ENCODE measurements around the gene CLUH. TPM values are rescaled to one million over a fixed set of nuclear protein-coding genes. Genes with fewer than 3 reads are reported as not detected.
A peak's percentile ranks its signal among the peaks of the same experiment; 100 is the strongest.

The CLUH gene
- total and polyA plus RNA-seq, 11 donors, result 89.5 to 298 (median 154) TPM

DNA sequence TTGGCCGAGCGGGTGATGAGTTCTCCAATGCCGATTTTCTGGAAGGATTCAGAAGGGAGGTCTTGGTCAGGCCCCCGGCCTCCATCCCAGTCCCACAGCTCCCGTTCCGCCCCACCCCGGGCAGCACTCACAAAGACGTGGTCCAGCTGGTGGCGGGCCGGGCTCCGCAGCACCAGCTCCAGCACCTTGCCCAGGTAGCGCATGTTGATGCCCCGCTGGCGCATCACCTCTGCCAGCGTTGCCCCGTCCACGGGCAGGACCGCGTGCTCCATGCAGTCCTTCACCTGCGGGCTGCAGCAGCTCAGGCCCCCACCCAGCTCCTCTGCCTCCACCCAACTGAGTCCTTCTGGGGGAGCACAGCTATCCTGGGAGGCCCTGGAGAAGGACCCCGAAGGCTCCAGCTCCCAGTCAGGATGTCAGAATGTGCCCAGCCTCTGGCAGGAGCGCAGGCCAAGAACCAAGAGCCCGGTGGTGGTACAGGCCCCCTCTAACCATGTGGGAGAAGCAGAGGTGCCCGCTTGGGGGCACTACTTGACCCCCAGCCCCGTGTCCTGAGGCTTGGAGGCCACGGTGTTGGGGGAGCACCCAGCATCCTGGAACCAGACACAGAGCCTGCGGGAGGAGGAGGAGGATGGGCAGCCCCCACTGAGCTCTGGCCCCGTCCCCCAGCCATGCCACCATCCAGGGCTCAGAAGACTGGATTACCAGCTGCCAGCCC lies 16.2 kb downstream of the CLUH start:
- Histone ChIP-seq H3K4me1 (peaks cover 0 to 5% (median 0%) of the 10 kb centered on the region in 12 donors), H3K27me3 (no peaks in the 10 kb centered on the region), H3K27ac (no peak overlapping the region), H3K36me3 (peaks cover 4 to 100% (median 97%) of the 10 kb centered on the region in 9 donors), H3K4me3 (no peak overlapping the region), H3K9me3 (no peaks in the 10 kb centered on the region)
- 93 to 100% (median 95%) methylated on average over 1 to 28 of the region's 28 CpGs for WGBS, 4 donors
- peak in 2 of 5 donors; percentile 16 to 58 for DNase-seq
- intact Hi-C loops (cut with DNase I), result loop anchor here in 1 of 10 donors (10.0 kb wide), 1 partner anchor 181 kb away; the partner anchor contains the start of gene METTL16
- no peak for ATAC-seq
- TF ChIP-seq, protein P1, sequence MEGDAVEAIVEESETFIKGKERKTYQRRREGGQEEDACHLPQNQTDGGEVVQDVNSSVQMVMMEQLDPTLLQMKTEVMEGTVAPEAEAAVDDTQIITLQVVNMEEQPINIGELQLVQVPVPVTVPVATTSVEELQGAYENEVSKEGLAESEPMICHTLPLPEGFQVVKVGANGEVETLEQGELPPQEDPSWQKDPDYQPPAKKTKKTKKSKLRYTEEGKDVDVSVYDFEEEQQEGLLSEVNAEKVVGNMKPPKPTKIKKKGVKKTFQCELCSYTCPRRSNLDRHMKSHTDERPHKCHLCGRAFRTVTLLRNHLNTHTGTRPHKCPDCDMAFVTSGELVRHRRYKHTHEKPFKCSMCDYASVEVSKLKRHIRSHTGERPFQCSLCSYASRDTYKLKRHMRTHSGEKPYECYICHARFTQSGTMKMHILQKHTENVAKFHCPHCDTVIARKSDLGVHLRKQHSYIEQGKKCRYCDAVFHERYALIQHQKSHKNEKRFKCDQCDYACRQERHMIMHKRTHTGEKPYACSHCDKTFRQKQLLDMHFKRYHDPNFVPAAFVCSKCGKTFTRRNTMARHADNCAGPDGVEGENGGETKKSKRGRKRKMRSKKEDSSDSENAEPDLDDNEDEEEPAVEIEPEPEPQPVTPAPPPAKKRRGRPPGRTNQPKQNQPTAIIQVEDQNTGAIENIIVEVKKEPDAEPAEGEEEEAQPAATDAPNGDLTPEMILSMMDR (IDR thresholded peaks at IDR 0.05), result no peak
- TF ChIP-seq POLR2A (IDR thresholded peaks at IDR 0.05), result no peak

DNA sequence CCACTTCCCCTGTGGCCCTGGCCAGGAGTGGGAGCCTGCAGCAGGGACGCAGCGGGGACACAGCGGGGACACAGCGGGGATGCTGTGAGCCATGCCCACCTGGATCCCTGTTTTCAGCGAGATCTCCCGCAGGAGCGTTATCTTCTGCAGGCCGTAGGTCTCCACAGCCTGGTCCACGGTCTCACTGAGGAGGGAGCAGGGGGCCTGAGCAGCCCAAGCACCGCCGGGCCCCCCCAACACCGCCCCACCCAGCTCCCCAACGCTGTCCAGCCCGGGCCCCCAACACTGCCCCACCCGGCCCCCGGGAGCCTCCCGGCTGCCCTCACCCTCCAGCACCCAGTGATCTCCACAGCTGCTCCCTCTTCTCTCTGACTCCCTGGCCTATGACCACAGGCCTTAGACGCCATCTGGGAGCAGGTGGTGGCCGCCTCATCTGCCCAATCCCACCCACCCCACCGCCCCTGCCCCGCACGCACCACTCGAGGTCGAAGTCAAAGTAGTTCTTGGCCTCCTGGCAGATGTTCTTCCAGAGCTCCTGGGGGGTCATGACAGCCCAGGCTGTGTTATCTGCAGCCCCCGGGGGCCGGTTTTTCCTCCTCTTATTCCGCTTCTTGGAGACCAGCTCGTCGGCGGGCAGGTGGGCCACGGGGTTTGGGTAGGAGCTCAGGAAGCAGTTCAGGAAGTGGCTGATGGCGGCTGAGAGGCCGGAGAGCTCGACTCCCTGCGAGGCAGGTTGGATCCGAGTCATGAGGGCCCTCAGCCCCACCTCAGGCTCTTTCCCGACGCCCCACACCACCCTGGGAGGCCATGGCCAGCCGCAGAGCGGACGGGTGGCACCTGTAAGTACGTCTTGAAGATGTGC lies 17.0 kb downstream of the CLUH start:
- Histone ChIP-seq H3K9me3 (no peaks in the 10 kb centered on the region), H3K4me3 (no peak overlapping the region), H3K27ac (no peak overlapping the region), H3K27me3 (no peaks in the 10 kb centered on the region), H3K4me1 (peaks cover 0 to 13% (median 0%) of the 10 kb centered on the region in 12 donors), H3K36me3 (peaks cover 4 to 96% (median 92%) of the 10 kb centered on the region in 9 donors)
- intact Hi-C loops (cut with DNase I), result loop anchor here in 1 of 10 donors (10.0 kb wide), 1 partner anchor 180 kb away; the partner anchor contains the start of gene METTL16
- ATAC-seq (no peak), DNase-seq (peak in 3 of 5 donors; percentile 19 to 25 (median 21))
- TF ChIP-seq, protein P1 (IDR thresholded peaks at IDR 0.05), result no peak
- TF ChIP-seq POLR2A (IDR thresholded peaks at IDR 0.05), result no peak
- WGBS, 4 donors, result 90 to 97% (median 91%) methylated on average over 9 to 42 of the region's 42 CpGs

DNA sequence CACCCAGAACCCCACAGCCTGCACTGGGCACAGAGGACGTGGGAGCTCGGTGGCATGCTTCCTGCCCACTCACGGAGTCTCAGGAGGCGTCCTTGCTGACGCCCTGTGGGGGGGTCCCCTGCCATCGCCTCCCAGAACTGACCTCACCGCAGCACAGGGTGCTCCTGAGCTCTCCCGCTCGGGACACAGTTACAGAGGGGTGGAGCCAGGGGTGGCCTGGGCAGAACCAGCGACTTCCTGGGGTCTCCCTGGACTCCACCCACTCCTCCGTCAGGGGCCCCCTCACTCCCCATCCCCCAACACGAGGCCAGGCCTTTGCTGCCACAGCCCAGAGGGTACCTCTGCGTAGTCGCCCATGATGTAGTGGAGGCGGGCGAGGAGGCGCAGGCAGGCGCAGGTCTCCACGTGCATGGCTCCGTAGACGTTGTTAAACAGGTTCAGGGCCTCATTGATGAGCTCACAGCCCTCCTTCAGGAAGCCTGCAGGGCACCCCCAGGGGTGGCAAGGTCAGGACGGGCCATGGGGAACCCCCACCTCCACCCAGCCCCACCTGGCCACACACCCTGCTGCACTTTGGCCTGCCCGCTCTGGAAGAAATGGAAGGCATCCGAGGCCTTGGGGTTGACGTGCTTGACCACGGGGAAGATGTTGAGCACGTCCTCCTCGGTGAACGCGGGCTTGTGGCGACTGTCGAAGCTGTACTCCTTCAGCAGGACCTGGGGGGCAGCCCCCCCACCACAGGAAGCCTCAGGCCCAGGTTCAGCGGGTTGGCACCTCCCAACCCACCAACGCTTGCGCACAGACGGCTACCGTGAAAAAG lies 17.8 kb downstream of the CLUH start:
- TF ChIP-seq, protein P1 (IDR thresholded peaks at IDR 0.05), result no peak
- TF ChIP-seq POLR2A (IDR thresholded peaks at IDR 0.05), result no peak
- DNase-seq, result peak in 3 of 5 donors; percentile 17 to 26 (median 21)
- H3K27ac ChIP-seq, result no peak overlapping the region
- no peak for ATAC-seq
- peaks cover 0 to 21% (median 8%) of the 10 kb centered on the region in 12 donors for H3K4me1 ChIP-seq
- 89 to 91% (median 90%) methylated on average over 20 to 37 of the region's 37 CpGs for WGBS, 4 donors
- no peaks in the 10 kb centered on the region for H3K27me3 ChIP-seq
- no peaks in the 10 kb centered on the region for H3K9me3 ChIP-seq
- H3K36me3 ChIP-seq, result peaks cover 4 to 92% (median 86%) of the 10 kb centered on the region in 9 donors
- H3K4me3 ChIP-seq, result no peak overlapping the region
- intact Hi-C loops (cut with DNase I), result loop anchor here in 1 of 10 donors (10.0 kb wide), 1 partner anchor 179 kb away; the partner anchor contains the start of gene METTL16

Measured in heart left ventricle (tissue), 16 donors.